Measurements from ENCODE around the gene COX15.
"Not testable (repeated sequence)": the region's sequence is repeated elsewhere in the genome, so short reads cannot be mapped to it uniquely, and the experiment has no call there.

COX15 gene

GRCh38 chr10:99740260-99740659 lies 8.3 kb upstream of the COX15 start:
- DNase-seq: no peak

GRCh38 chr10:99734111-99734510 lies 2.2 kb upstream of the COX15 start:
- not testable (repeated sequence) for DNase-seq

- DNase-seq: peak; percentile 6
These were observed 1.4 kb upstream of the COX15 start for GRCh38 chr10:99733366-99733765.

- no peak for DNase-seq
These were observed 458 bp downstream of the COX15 start for GRCh38 chr10:99731306-99732032.

GRCh38 chr10:99730026-99730425 lies 1.9 kb downstream of the COX15 start:
- no peak for DNase-seq

- no peak for DNase-seq
These were observed 11.5 kb downstream of the COX15 start for GRCh38 chr10:99720387-99720786.

GRCh38 chr10:99714446-99714845 lies 17.5 kb downstream of the COX15 start:
- no peak for DNase-seq

- DNase-seq: no peak
These were observed 20.7 kb downstream of the COX15 start for GRCh38 chr10:99711129-99711719.

- no peak for DNase-seq
These were observed 22.3 kb downstream of the COX15 start for GRCh38 chr10:99709480-99710229.

- DNase-seq: no peak
These were observed 23.4 kb downstream of the COX15 start for GRCh38 chr10:99708428-99709012.

GRCh38 chr10:99700649-99701048 lies 31.3 kb downstream of the COX15 start:
- DNase-seq: no peak

GRCh38 chr10:99698504-99699080 lies 33.3 kb downstream of the COX15 start:
- DNase-seq: no peak

GRCh38 chr10:99695761-99696160 lies 36.2 kb downstream of the COX15 start:
- DNase-seq: no peak

- DNase-seq: no peak
These were observed 37.9 kb downstream of the COX15 start for GRCh38 chr10:99693933-99694583.

- DNase-seq: no peak
These were observed 42.5 kb downstream of the COX15 start for GRCh38 chr10:99689461-99689860.

GRCh38 chr10:99685597-99685967 lies 46.3 kb downstream of the COX15 start:
- DNase-seq: no peak

- DNase-seq: no peak
These were observed 49.2 kb downstream of the COX15 start for GRCh38 chr10:99682752-99683151.
